ENCODE data around the gene CMBL. TPM values are rescaled to one million over a fixed set of nuclear protein-coding genes. Genes with fewer than 3 reads are reported as not detected.

Gene CMBL
- total RNA-seq, 1 donor from 2014 or later = 8.2 TPM

- no peak for DNase-seq (ENCODE audit: extremely low read depth, low read depth, low spot score)
Observed at GRCh38 chr5:10334831-10335230, 27.1 kb upstream of the CMBL start.

GRCh38 chr5:10333154-10334006 is 25.7 kb upstream of the CMBL start:
- no peak for DNase-seq (ENCODE audit: extremely low read depth, low read depth, low spot score)

- DNase-seq (ENCODE audit: extremely low read depth, low read depth, low spot score) = no peak
Observed at GRCh38 chr5:10332301-10332700, 24.6 kb upstream of the CMBL start.

GRCh38 chr5:10331341-10331796 is 23.7 kb upstream of the CMBL start:
- DNase-seq (ENCODE audit: extremely low read depth, low read depth, low spot score) = no peak

- DNase-seq (ENCODE audit: extremely low read depth, low read depth, low spot score) = no peak
Observed at GRCh38 chr5:10330511-10331230, 23.0 kb upstream of the CMBL start.

GRCh38 chr5:10329820-10330481 is 22.2 kb upstream of the CMBL start:
- DNase-seq (ENCODE audit: extremely low read depth, low read depth, low spot score) = no peak

GRCh38 chr5:10329446-10329819 is 21.7 kb upstream of the CMBL start:
- no peak for DNase-seq (ENCODE audit: extremely low read depth, low read depth, low spot score)

GRCh38 chr5:10328323-10328722 is 20.6 kb upstream of the CMBL start:
- no peak for DNase-seq (ENCODE audit: extremely low read depth, low read depth, low spot score)

GRCh38 chr5:10324518-10325370 is 17.0 kb upstream of the CMBL start:
- DNase-seq (ENCODE audit: extremely low read depth, low read depth, low spot score) = no peak

- no peak for DNase-seq (ENCODE audit: extremely low read depth, low read depth, low spot score)
Observed at GRCh38 chr5:10323588-10324488, 16.1 kb upstream of the CMBL start.

GRCh38 chr5:10321882-10322281 is 14.2 kb upstream of the CMBL start:
- no peak for DNase-seq (ENCODE audit: extremely low read depth, low read depth, low spot score)

GRCh38 chr5:10320793-10321192 is 13.1 kb upstream of the CMBL start:
- no peak for DNase-seq (ENCODE audit: extremely low read depth, low read depth, low spot score)

GRCh38 chr5:10319202-10319851 is 11.6 kb upstream of the CMBL start:
- no peak for DNase-seq (ENCODE audit: extremely low read depth, low read depth, low spot score)

- DNase-seq (ENCODE audit: extremely low read depth, low read depth, low spot score) = no peak
Observed at GRCh38 chr5:10317825-10318682, 10.4 kb upstream of the CMBL start.

- no peak for DNase-seq (ENCODE audit: extremely low read depth, low read depth, low spot score)
Observed at GRCh38 chr5:10315824-10316509, 8.3 kb upstream of the CMBL start.

- DNase-seq (ENCODE audit: extremely low read depth, low read depth, low spot score) = no peak
Observed at GRCh38 chr5:10315201-10315600, 7.5 kb upstream of the CMBL start.

- DNase-seq (ENCODE audit: extremely low read depth, low read depth, low spot score) = no peak
Observed at GRCh38 chr5:10311595-10312425, 4.1 kb upstream of the CMBL start.
